RWPE2 (cell line): ENCODE data around the gene CD276.

ENCODE experiments used
- ATAC-seq: fragments of 200-7000 bp; cut with Tn5 transposase; 3 replicates; pipeline ENCODE4 v1.9.1; 2021; ENCODE audit warnings: low read depth
- DNase-seq: peaks from one replicate; pipeline ENCODE4 v3.0.0-alpha.2; 2020; ENCODE audit warnings: low spot score
- H3K27ac ChIP-seq: fragments of 450-650 bp; 2 replicates; pipeline ENCODE4 v1.5.1; 2017; ENCODE audit warnings: mild to moderate bottlenecking; ENCODE audit not compliant: poor library complexity, severe bottlenecking
- H3K27me3 ChIP-seq: fragments of 250-450 bp; sonication (Bioruptor Pico); 2 replicates; pipeline ENCODE4 v1.5.1; 2021; ENCODE audit warnings: mild to moderate bottlenecking, moderate library complexity; ENCODE audit not compliant: insufficient read depth, poor library complexity, severe bottlenecking
- H3K36me3 ChIP-seq: fragments of 250-450 bp; sonication (Bioruptor Pico); 2 replicates; pipeline ENCODE4 v1.5.1; 2020; ENCODE audit warnings: low read depth, mild to moderate bottlenecking, moderate library complexity
- H3K4me1 ChIP-seq: fragments of 250-450 bp; sonication (Bioruptor Pico); 2 replicates; pipeline ENCODE4 v1.5.1; 2021; ENCODE audit warnings: mild to moderate bottlenecking, moderate library complexity; ENCODE audit not compliant: insufficient read depth, poor library complexity, severe bottlenecking
- H3K4me3 ChIP-seq: fragments of 250-450 bp; sonication (Bioruptor Pico); 2 replicates; pipeline ENCODE4 v1.5.1; 2021; ENCODE audit warnings: mild to moderate bottlenecking, moderate library complexity; ENCODE audit not compliant: severe bottlenecking
- H3K9me3 ChIP-seq: fragments of 250-450 bp; sonication (Bioruptor Pico); 2 replicates; pipeline ENCODE4 v1.5.1; 2021; ENCODE audit warnings: mild to moderate bottlenecking, moderate library complexity; ENCODE audit not compliant: severe bottlenecking
- CTCF ChIP-seq: fragments of 450-650 bp; IDR thresholded peaks from one replicate; pipeline ENCODE4 v1.5.1; 2017; ENCODE audit warnings: mild to moderate bottlenecking, moderate library complexity; ENCODE audit not compliant: poor library complexity, severe bottlenecking

Gene CD276

GRCh38 chr15:73704869-73705645, 20.9 kb downstream of the CD276 start:
- Histone ChIP-seq H3K27me3 (no peaks in the 10 kb centered on the region), H3K4me3 (no peak overlapping the region), H3K4me1 (no peaks in the 10 kb centered on the region), H3K27ac (no peak overlapping the region), H3K9me3 (no peaks in the 10 kb centered on the region), H3K36me3 (peaks cover 71% of the 10 kb centered on the region)
- ATAC-seq = peak; percentile 65
- peak; percentile 98 for TF ChIP-seq CTCF
- no peak for DNase-seq

GRCh38 chr15:73708691-73709090, 24.5 kb downstream of the CD276 start:
- DNase-seq = no peak
- Histone ChIP-seq H3K27me3 (no peaks in the 10 kb centered on the region), H3K27ac (no peak overlapping the region), H3K36me3 (peaks cover 73% of the 10 kb centered on the region), H3K4me1 (no peaks in the 10 kb centered on the region), H3K4me3 (no peak overlapping the region), H3K9me3 (no peaks in the 10 kb centered on the region)
- no peak for ATAC-seq
- TF ChIP-seq CTCF = no peak

GRCh38 chr15:73709241-73709640, 25.1 kb downstream of the CD276 start:
- Histone ChIP-seq H3K9me3 (no peaks in the 10 kb centered on the region), H3K36me3 (peaks cover 73% of the 10 kb centered on the region), H3K27me3 (no peaks in the 10 kb centered on the region), H3K27ac (no peak overlapping the region), H3K4me3 (no peak overlapping the region), H3K4me1 (no peaks in the 10 kb centered on the region)
- DNase-seq (no peak), ATAC-seq (no peak)
- TF ChIP-seq CTCF = no peak

GRCh38 chr15:73709686-73710085, 25.5 kb downstream of the CD276 start:
- no peak for DNase-seq
- no peaks in the 10 kb centered on the region for H3K4me1 ChIP-seq
- H3K4me3 ChIP-seq = no peak overlapping the region
- H3K9me3 ChIP-seq = no peaks in the 10 kb centered on the region
- no peak overlapping the region for H3K27ac ChIP-seq
- no peaks in the 10 kb centered on the region for H3K27me3 ChIP-seq
- peaks cover 69% of the 10 kb centered on the region for H3K36me3 ChIP-seq
- no peak for ATAC-seq
- no peak for TF ChIP-seq CTCF

GRCh38 chr15:73710321-73710720, 26.1 kb downstream of the CD276 start:
- no peaks in the 10 kb centered on the region for H3K9me3 ChIP-seq
- no peak for ATAC-seq
- H3K4me1 ChIP-seq = no peaks in the 10 kb centered on the region
- H3K36me3 ChIP-seq = peaks cover 62% of the 10 kb centered on the region
- no peak for DNase-seq
- no peak for TF ChIP-seq CTCF
- H3K27ac ChIP-seq = no peak overlapping the region
- no peaks in the 10 kb centered on the region for H3K27me3 ChIP-seq
- H3K4me3 ChIP-seq = no peak overlapping the region
